KMS-11 (cell line): ENCODE results near the gene EML4.
"Not testable (repeated sequence)": the region's sequence is repeated elsewhere in the genome, so short reads cannot be mapped to it uniquely, and the experiment has no call there.

Experiments
- H2AFZ ChIP-seq: fragments of 200-600 bp; sonication (generic); 2 replicates; pipeline ENCODE4 v1.6.1; 2016; ENCODE audit warnings: antibody characterized with exemption, mixed run types, low read depth
- H3K27ac ChIP-seq: fragments of 200-600 bp; sonication (generic); 2 replicates; pipeline ENCODE4 v1.6.1; 2016; ENCODE audit warnings: mild to moderate bottlenecking, mixed run types
- H3K27me3 ChIP-seq: fragments of 200-600 bp; sonication (generic); 2 replicates; pipeline ENCODE4 v1.6.1; 2017; ENCODE audit warnings: mild to moderate bottlenecking, low read depth, mixed run types, moderate library complexity; ENCODE audit not compliant: insufficient read depth
- H3K36me3 ChIP-seq: fragments of 200-600 bp; sonication (generic); 2 replicates; pipeline ENCODE4 v1.6.1; 2017; ENCODE audit warnings: mild to moderate bottlenecking, mixed run types; ENCODE audit not compliant: insufficient read depth
- H3K4me1 ChIP-seq: fragments of 200-600 bp; sonication (generic); 2 replicates; pipeline ENCODE4 v1.6.1; 2016; ENCODE audit warnings: mild to moderate bottlenecking, low read depth, mixed run types; ENCODE audit not compliant: poor library complexity, severe bottlenecking
- H3K4me2 ChIP-seq: fragments of 200-600 bp; sonication (generic); 2 replicates; pipeline ENCODE4 v1.7.0; 2016; ENCODE audit warnings: mild to moderate bottlenecking, mixed run types
- H3K4me3 ChIP-seq: fragments of 200-600 bp; sonication (generic); IDR thresholded peaks from 2 replicates; pipeline ENCODE4 v1.6.1; 2017; ENCODE audit warnings: low read depth, low read length, mixed read lengths; ENCODE audit not compliant: insufficient read depth
- H3K79me2 ChIP-seq: fragments of 200-600 bp; sonication (generic); 2 replicates; pipeline ENCODE4 v1.6.1; 2016; ENCODE audit warnings: low read depth, mixed run types; ENCODE audit not compliant: insufficient read depth
- H3K9ac ChIP-seq: fragments of 200-600 bp; sonication (generic); 2 replicates; pipeline ENCODE4 v1.6.1; 2016; ENCODE audit warnings: mild to moderate bottlenecking, mixed run types
- H4K20me1 ChIP-seq: fragments of 200-600 bp; sonication (generic); 2 replicates; pipeline ENCODE4 v1.6.1; 2016; ENCODE audit warnings: mild to moderate bottlenecking, mixed run types; ENCODE audit not compliant: insufficient read depth
- TF ChIP-seq, protein P1 (sequence below): fragments of 200-600 bp; sonication (generic); conservative IDR thresholded peaks from 2 replicates; pipeline ENCODE4 v1.6.1; 2017; ENCODE audit warnings: low read depth, mild to moderate bottlenecking, antibody characterized with exemption, low read length, moderate library complexity, mixed read lengths

The EML4 gene

DNA sequence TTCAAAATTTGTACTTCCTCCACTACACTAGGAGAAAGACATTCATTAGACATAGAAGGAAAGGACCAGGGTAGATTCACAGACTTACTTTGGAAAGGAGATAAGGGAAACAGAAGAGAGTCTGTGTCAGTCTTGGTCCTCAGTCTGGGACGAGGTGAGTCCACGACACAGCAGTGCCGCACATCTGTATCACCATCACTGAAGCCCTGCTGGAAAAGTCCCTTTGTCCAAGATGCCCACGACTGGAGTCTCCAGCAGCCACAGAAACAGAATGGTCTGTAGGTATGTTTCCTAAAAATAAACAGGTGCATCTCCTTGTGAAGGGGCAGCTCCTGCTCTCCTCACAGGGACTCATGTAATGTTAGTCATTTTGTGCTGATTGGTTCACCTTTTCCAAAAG is 164.4 kb downstream of the EML4 start:
- peaks cover 6% of the 10 kb centered on the region; the same call in 1 of the 2 replicates for H3K36me3 ChIP-seq
- TF ChIP-seq, protein P1, sequence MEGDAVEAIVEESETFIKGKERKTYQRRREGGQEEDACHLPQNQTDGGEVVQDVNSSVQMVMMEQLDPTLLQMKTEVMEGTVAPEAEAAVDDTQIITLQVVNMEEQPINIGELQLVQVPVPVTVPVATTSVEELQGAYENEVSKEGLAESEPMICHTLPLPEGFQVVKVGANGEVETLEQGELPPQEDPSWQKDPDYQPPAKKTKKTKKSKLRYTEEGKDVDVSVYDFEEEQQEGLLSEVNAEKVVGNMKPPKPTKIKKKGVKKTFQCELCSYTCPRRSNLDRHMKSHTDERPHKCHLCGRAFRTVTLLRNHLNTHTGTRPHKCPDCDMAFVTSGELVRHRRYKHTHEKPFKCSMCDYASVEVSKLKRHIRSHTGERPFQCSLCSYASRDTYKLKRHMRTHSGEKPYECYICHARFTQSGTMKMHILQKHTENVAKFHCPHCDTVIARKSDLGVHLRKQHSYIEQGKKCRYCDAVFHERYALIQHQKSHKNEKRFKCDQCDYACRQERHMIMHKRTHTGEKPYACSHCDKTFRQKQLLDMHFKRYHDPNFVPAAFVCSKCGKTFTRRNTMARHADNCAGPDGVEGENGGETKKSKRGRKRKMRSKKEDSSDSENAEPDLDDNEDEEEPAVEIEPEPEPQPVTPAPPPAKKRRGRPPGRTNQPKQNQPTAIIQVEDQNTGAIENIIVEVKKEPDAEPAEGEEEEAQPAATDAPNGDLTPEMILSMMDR, result no peak

DNA sequence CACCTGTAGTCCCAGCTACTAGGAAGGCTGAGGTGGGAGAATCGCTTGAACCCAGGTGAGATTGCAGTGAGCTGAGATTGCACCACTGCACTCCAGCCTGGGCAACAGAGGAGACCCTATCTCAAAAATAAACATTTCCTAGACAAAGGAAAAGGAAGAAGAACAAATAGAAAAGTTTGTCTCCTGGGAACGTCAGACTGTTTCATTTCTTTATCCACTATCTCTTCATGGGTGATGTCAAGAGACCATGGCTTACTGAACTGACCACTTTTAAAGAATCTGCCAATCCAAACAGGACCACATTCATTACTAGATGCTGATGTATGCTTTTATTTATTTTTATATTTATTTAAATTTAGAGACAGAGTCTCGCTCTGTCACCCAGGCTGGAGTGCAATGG is 165.1 kb downstream of the EML4 start:
- Histone ChIP-seq H3K9ac (no peak overlapping the region), H3K27me3 (no peaks in the 10 kb centered on the region), H3K4me3 (no peak overlapping the region), H4K20me1 (no peaks in the 10 kb centered on the region), H3K4me2 (no peak overlapping the region), H3K4me1 (no peaks in the 10 kb centered on the region), H2AFZ (no peak overlapping the region), H3K79me2 (no peaks in the 10 kb centered on the region), H3K36me3 (peaks cover 6% of the 10 kb centered on the region; the same call in 1 of the 2 replicates), H3K27ac (no peak overlapping the region)
- TF ChIP-seq, protein P1, result no peak

More for the DNA sequence above, 164.4 kb downstream of the EML4 start:
- no peak overlapping the region for H2AFZ ChIP-seq
- H3K27me3 ChIP-seq, result no peaks in the 10 kb centered on the region
- H3K4me2 ChIP-seq, result no peak overlapping the region
- no peaks in the 10 kb centered on the region for H3K4me1 ChIP-seq
- no peak overlapping the region for H3K9ac ChIP-seq
- H3K4me3 ChIP-seq, result no peak overlapping the region
- H4K20me1 ChIP-seq, result no peaks in the 10 kb centered on the region
- no peak overlapping the region for H3K27ac ChIP-seq
- no peaks in the 10 kb centered on the region for H3K79me2 ChIP-seq

DNA sequence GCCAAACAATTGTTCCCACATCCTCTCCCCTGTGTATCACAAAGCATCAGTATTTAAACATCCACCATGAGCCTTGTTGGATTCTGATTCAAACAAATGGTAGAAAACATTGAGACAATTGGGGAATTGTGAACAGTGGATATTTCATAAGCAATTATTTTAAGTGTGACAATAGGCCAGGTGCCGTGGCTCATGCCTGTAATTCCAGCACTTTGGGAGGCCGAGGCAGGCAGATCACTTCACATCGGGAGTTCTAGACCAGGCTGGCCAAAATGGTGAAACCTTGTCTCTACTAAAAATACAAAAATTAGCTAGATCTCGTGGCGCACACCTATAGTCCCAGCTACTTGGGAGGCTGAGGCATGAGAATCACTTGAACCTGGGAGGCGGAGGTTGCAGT is 165.7 kb downstream of the EML4 start:
- not testable (repeated sequence) for H3K9ac ChIP-seq, H3K4me2 ChIP-seq, H3K4me3 ChIP-seq, H4K20me1 ChIP-seq, H3K36me3 ChIP-seq, H2AFZ ChIP-seq, H3K27me3 ChIP-seq, H3K79me2 ChIP-seq, H3K27ac ChIP-seq, H3K4me1 ChIP-seq

DNA sequence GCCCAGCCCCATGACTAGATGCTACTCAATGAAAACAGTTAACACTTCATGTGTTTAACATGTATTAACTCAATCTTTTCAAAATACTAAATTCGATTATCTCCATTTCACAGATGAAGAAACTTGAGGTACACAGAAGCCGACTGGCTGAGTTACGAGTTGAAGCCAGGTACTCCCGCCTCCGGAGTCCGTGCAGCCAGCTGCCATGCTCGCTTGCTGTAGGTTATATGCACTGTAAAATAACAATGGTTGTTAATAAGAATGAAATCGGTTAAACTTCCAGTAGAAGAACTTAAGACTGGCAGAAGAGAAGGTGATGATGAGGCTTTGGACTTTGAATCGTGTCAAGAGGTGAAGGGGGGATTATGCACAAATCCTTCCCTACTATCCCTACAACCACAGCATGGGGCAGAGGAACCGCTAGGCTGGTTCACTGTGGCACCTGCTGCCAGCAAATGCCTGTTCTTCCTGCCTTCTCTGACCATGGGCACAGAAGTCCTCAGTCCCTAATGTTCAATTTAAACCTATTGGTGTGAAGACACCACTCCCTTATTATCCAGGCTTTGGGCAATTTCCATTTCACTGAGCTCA is 166.5 kb downstream of the EML4 start:
- TF ChIP-seq, protein P1, result no peak

DNA sequence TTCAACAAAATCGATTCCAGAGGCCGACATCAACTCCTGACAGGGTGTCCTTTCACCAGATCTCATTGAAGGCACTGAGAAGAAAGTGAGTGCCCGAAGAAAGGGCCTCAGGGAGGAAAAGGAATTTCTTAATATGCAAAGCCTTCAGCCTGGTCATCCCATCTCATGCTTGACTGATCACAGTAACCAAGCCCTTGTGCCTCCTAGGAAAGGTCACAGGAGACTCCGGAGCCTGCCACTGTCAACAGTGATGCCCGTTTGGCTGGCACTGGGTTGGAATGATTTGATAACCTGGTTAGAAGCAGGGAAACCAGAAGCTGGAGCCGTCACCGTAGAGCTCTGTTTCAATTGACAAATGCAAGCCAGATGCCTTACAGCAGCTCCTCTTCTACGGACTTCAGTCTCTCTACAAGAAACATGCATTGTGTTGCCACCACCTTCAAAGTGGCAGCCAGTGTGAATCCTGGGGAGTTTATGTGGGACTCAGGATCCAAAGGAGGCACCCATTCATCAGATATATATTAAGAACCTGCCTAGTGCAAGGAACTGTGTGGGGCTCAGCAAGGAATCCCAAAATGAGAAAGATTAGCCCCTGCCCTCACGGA is 167.3 kb downstream of the EML4 start:
- TF ChIP-seq, protein P1, result no peak
- Histone ChIP-seq H3K9ac (no peak overlapping the region), H3K4me3 (no peak overlapping the region), H3K79me2 (no peaks in the 10 kb centered on the region), H3K4me2 (no peak overlapping the region), H4K20me1 (no peaks in the 10 kb centered on the region), H3K27ac (no peak overlapping the region), H2AFZ (no peak overlapping the region), H3K27me3 (no peaks in the 10 kb centered on the region), H3K4me1 (no peaks in the 10 kb centered on the region), H3K36me3 (peaks cover 6% of the 10 kb centered on the region; the same call in 1 of the 2 replicates)

More for the DNA sequence above, 166.5 kb downstream of the EML4 start:
- Histone ChIP-seq H3K36me3 (peaks cover 6% of the 10 kb centered on the region; the same call in 1 of the 2 replicates), H3K27ac (no peak overlapping the region), H3K4me3 (no peak overlapping the region), H4K20me1 (no peaks in the 10 kb centered on the region), H3K4me1 (no peaks in the 10 kb centered on the region), H3K4me2 (no peak overlapping the region), H2AFZ (no peak overlapping the region), H3K27me3 (no peaks in the 10 kb centered on the region), H3K79me2 (no peaks in the 10 kb centered on the region), H3K9ac (no peak overlapping the region)
